ENCODE measurements around the gene CD68.
A peak's percentile ranks its signal among the peaks of the same experiment; 100 is the strongest.

The CD68 gene

GRCh38 chr17:7560172-7561027, 19.0 kb upstream of the CD68 start:
- H3K36me3 ChIP-seq (ENCODE audit: control insufficient read depth, insufficient read depth, low read length): peaks cover 20% of the 10 kb centered on the region
- no peak overlapping the region for H3K27ac ChIP-seq (ENCODE audit: low read depth, low read length)
- peaks cover 39% of the 10 kb centered on the region for H3K4me1 ChIP-seq (ENCODE audit: control insufficient read depth, insufficient read depth, low read length)
- no peaks in the 10 kb centered on the region for H3K9me3 ChIP-seq (ENCODE audit: control insufficient read depth, insufficient read depth, low read depth, low read length)
- peak overlapping the region; percentile 88 for H3K4me3 ChIP-seq (ENCODE audit: low read depth, low read length)
- H3K9ac ChIP-seq (ENCODE audit: low read length): peak overlapping the region; percentile 41
- H3K27me3 ChIP-seq (ENCODE audit: control insufficient read depth, insufficient read depth, low read length): no peaks in the 10 kb centered on the region

DNA sequence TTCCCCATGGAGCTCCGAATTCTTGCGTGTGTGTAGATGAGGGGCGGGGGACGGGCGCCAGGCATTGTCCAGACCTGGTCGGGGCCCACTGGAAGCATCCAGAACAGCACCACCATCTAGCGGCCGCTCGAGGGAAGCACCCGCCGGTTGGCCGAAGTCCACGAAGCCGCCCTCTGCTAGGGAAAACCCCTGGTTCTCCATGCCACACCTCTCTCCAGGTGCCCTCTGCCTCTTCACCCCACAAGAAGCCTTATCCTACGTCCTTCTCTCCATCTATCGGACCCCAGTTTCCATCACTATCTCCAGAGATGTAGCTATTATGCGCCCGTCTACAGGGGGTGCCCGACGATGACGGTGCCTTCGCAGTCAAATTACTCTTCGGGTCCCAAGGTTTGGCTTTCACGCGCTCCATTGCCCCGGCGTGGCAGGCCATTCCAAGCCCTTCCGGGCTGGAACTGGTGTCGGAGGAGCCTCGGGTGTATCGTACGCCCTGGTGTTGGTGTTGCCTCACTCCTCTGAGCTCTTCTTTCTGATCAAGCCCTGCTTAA, 18.3 kb upstream of the CD68 start:
- Histone ChIP-seq H3K4me1 (ENCODE audit: control insufficient read depth, insufficient read depth, low read length) (peaks cover 39% of the 10 kb centered on the region), H3K27ac (ENCODE audit: low read depth, low read length) (peak overlapping the region; percentile 78; the same call in 1 of the 2 replicates), H3K36me3 (ENCODE audit: control insufficient read depth, insufficient read depth, low read length) (peaks cover 27% of the 10 kb centered on the region), H3K9me3 (ENCODE audit: control insufficient read depth, insufficient read depth, low read depth, low read length) (no peaks in the 10 kb centered on the region), H3K27me3 (ENCODE audit: control insufficient read depth, insufficient read depth, low read length) (no peaks in the 10 kb centered on the region), H3K4me3 (ENCODE audit: low read depth, low read length) (peak overlapping the region; percentile 88), H3K9ac (ENCODE audit: low read length) (peak overlapping the region; percentile 89)

DNA sequence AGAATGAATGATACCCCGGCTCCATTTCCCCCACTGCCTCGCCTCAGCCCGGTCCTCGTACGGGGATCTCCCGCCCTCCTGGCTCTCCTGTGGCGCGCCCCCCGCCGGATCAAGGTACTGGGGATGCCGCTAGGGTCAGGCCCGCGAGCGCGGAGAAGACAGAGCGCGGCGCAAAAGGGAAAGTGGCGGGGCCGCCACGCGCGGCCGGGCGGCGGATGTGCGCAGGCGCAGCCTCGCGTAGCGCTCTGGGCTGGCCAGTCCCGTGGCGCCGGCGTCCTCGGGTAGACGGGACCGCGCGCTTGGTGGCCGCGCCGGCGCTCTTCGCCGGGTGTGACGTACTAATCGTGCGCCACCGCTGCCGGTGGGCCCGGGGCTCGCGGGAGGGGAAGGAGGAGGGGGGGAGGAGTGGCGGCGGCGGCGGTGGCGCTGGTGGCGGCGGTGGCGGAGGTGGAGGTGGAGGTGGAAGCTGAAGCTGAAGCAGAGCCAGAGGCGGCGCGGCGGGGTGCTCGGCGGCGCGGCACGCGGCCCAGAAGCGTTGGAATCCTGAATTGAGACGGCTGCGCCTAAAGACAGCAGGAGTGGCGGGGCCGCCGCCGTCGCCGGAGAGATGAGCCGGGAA, 17.7 kb upstream of the CD68 start, which contains the start of gene SENP3:
Gene SENP3, plus strand, starts transcription at position 331 of the 619 bp plus-strand sequence. CDS start 1,158 bp downstream, outside the sequence.
- peaks cover 30% of the 10 kb centered on the region for H3K36me3 ChIP-seq (ENCODE audit: control insufficient read depth, insufficient read depth, low read length)
- no peaks in the 10 kb centered on the region for H3K27me3 ChIP-seq (ENCODE audit: control insufficient read depth, insufficient read depth, low read length)
- peak within 1 kb of the TSS; percentile 88 for H3K4me3 ChIP-seq (ENCODE audit: low read depth, low read length)
- no peaks in the 10 kb centered on the region for H3K9me3 ChIP-seq (ENCODE audit: control insufficient read depth, insufficient read depth, low read depth, low read length)
- H3K9ac ChIP-seq (ENCODE audit: low read length): peak within 1 kb of the TSS; percentile 89
- H3K4me1 ChIP-seq (ENCODE audit: control insufficient read depth, insufficient read depth, low read length): peaks cover 39% of the 10 kb centered on the region
- peak within 1 kb of the TSS; percentile 78; the same call in 1 of the 2 replicates for H3K27ac ChIP-seq (ENCODE audit: low read depth, low read length)

DNA sequence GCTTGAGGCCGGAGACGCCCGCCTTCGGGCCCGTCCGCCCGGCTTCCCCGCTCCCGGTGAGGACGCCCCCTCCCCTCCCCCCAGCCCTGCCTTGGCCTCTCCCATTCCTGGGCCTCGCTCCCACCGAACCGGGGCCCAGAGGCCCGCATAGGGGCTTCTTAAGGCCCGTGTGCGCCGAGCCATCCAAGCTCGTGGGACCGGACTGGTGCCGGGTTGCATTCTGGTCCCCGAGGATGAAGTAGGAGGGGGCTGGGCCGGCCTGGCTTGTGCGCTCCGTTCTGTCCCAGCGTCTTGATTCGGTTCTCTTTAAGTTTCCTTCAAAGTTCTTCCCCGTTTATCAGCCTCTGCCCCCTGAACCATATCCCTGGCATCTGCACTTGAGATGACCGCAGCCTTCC, 17.2 kb upstream of the CD68 start:
- Histone ChIP-seq H3K9ac (ENCODE audit: low read length) (peak overlapping the region; percentile 76), H3K4me1 (ENCODE audit: control insufficient read depth, insufficient read depth, low read length) (peaks cover 36% of the 10 kb centered on the region), H3K27me3 (ENCODE audit: control insufficient read depth, insufficient read depth, low read length) (no peaks in the 10 kb centered on the region), H3K36me3 (ENCODE audit: control insufficient read depth, insufficient read depth, low read length) (peaks cover 35% of the 10 kb centered on the region), H3K9me3 (ENCODE audit: control insufficient read depth, insufficient read depth, low read depth, low read length) (no peaks in the 10 kb centered on the region), H3K27ac (ENCODE audit: low read depth, low read length) (peak overlapping the region; percentile 78; the same call in 1 of the 2 replicates), H3K4me3 (ENCODE audit: low read depth, low read length) (peak overlapping the region; percentile 88)

GRCh38 chr17:7563115-7563869, 16.1 kb upstream of the CD68 start:
- no peaks in the 10 kb centered on the region for H3K27me3 ChIP-seq (ENCODE audit: control insufficient read depth, insufficient read depth, low read length)
- H3K36me3 ChIP-seq (ENCODE audit: control insufficient read depth, insufficient read depth, low read length): peaks cover 40% of the 10 kb centered on the region
- peaks cover 25% of the 10 kb centered on the region for H3K4me1 ChIP-seq (ENCODE audit: control insufficient read depth, insufficient read depth, low read length)
- H3K9me3 ChIP-seq (ENCODE audit: control insufficient read depth, insufficient read depth, low read depth, low read length): no peaks in the 10 kb centered on the region
- peak overlapping the region; percentile 88; the same call in 1 of the 2 replicates for H3K4me3 ChIP-seq (ENCODE audit: low read depth, low read length)
- H3K9ac ChIP-seq (ENCODE audit: low read length): no peak overlapping the region
- no peak overlapping the region for H3K27ac ChIP-seq (ENCODE audit: low read depth, low read length)

- Histone ChIP-seq H3K27me3 (ENCODE audit: control insufficient read depth, insufficient read depth, low read length) (no peaks in the 10 kb centered on the region), H3K4me1 (ENCODE audit: control insufficient read depth, insufficient read depth, low read length) (peaks cover 2% of the 10 kb centered on the region; the same call in 1 of the 2 replicates), H3K4me3 (ENCODE audit: low read depth, low read length) (no peak overlapping the region), H3K36me3 (ENCODE audit: control insufficient read depth, insufficient read depth, low read length) (peaks cover 73% of the 10 kb centered on the region), H3K27ac (ENCODE audit: low read depth, low read length) (no peak overlapping the region), H3K9me3 (ENCODE audit: control insufficient read depth, insufficient read depth, low read depth, low read length) (no peaks in the 10 kb centered on the region), H3K9ac (ENCODE audit: low read length) (no peak overlapping the region)
Measured at GRCh38 chr17:7569571-7569970, 9.9 kb upstream of the CD68 start.

DNA sequence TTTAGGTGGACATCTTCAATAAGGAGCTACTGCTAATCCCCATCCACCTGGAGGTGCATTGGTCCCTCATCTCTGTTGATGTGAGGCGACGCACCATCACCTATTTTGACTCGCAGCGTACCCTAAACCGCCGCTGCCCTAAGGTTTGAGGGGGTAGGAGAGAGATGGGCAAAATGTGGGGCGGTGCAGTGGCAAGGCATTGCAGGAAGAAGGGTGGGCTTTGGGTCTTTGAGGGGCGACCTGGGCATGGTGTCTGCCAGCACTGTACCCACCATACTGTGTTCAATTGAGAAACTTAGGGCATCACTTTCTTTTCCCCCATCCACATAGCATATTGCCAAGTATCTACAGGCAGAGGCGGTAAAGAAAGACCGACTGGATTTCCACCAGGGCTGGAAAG, 9.1 kb upstream of the CD68 start:
- Histone ChIP-seq H3K4me3 (ENCODE audit: low read depth, low read length) (no peak overlapping the region), H3K27ac (ENCODE audit: low read depth, low read length) (no peak overlapping the region), H3K9me3 (ENCODE audit: control insufficient read depth, insufficient read depth, low read depth, low read length) (no peaks in the 10 kb centered on the region), H3K27me3 (ENCODE audit: control insufficient read depth, insufficient read depth, low read length) (no peaks in the 10 kb centered on the region), H3K36me3 (ENCODE audit: control insufficient read depth, insufficient read depth, low read length) (peaks cover 73% of the 10 kb centered on the region), H3K4me1 (ENCODE audit: control insufficient read depth, insufficient read depth, low read length) (peaks cover 10% of the 10 kb centered on the region; the same call in 1 of the 2 replicates), H3K9ac (ENCODE audit: low read length) (no peak overlapping the region)

- Histone ChIP-seq H3K27me3 (ENCODE audit: control insufficient read depth, insufficient read depth, low read length) (no peaks in the 10 kb centered on the region), H3K36me3 (ENCODE audit: control insufficient read depth, insufficient read depth, low read length) (peaks cover 76% of the 10 kb centered on the region), H3K27ac (ENCODE audit: low read depth, low read length) (peak overlapping the region; percentile 20; the same call in 1 of the 2 replicates), H3K9me3 (ENCODE audit: control insufficient read depth, insufficient read depth, low read depth, low read length) (no peaks in the 10 kb centered on the region), H3K9ac (ENCODE audit: low read length) (peak overlapping the region; percentile 89), H3K4me3 (ENCODE audit: low read depth, low read length) (peak overlapping the region; percentile 82), H3K4me1 (ENCODE audit: control insufficient read depth, insufficient read depth, low read length) (peaks cover 10% of the 10 kb centered on the region; the same call in 1 of the 2 replicates)
Measured at GRCh38 chr17:7572338-7572587, 7.2 kb upstream of the CD68 start.

DNA sequence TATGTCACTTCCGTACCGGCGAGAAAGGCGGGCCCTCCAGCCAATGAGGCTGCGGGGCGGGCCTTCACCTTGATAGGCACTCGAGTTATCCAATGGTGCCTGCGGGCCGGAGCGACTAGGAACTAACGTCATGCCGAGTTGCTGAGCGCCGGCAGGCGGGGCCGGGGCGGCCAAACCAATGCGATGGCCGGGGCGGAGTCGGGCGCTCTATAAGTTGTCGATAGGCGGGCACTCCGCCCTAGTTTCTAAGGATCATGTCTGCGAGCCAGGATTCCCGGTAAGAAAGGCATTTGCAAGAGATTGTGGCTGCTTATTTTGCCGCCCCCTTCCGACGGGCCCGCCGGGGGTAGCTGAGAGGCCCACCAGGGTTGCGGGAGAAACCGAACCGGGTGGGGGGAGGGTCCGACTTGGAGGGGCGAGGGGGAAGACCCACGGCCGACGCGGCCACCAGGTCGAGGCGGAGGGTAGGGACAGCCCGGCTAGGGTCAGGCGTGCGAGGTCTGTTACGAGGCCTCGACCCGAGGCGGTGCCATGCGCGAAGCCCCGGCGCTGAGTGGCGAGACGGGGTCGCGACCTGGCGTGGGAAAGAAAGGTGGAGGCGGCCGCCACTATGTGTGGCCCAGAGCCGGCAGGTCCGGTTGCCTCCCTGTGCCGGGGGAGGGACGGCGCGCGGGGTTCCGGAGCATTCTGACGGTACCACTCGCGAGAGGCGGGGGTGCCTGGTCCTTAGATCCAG, 6.7 kb upstream of the CD68 start:
- peaks cover 10% of the 10 kb centered on the region; the same call in 1 of the 2 replicates for H3K4me1 ChIP-seq (ENCODE audit: control insufficient read depth, insufficient read depth, low read length)
- peak overlapping the region; percentile 99 for H3K9ac ChIP-seq (ENCODE audit: low read length)
- H3K4me3 ChIP-seq (ENCODE audit: low read depth, low read length): peak overlapping the region; percentile 89
- no peaks in the 10 kb centered on the region for H3K27me3 ChIP-seq (ENCODE audit: control insufficient read depth, insufficient read depth, low read length)
- peak overlapping the region; percentile 97 for H3K27ac ChIP-seq (ENCODE audit: low read depth, low read length)
- H3K9me3 ChIP-seq (ENCODE audit: control insufficient read depth, insufficient read depth, low read depth, low read length): no peaks in the 10 kb centered on the region
- peaks cover 77% of the 10 kb centered on the region for H3K36me3 ChIP-seq (ENCODE audit: control insufficient read depth, insufficient read depth, low read length)

Measured in HUES6 (cell line).